Uterus (tissue), 4 donors: ENCODE results near the gene ITK. TPM values are rescaled to one million over a fixed set of nuclear protein-coding genes. Genes with fewer than 3 reads are reported as not detected.

Source experiments
- DNase-seq, 2 donors: peaks; one replicate each; pipeline ENCODE4 v3.0.0-alpha.2; 2019 to 2020
- H3K27ac ChIP-seq, 2 donors: fragments of 200-600 bp; sonication (generic); 1 replicate in 1 of 2; 2 replicates in 1 of 2; pipeline ENCODE4 v1.5.1; 2016 to 2018
- H3K27me3 ChIP-seq, 2 donors: fragments of 200-600 bp; sonication (generic); one replicate each; pipeline ENCODE4 v1.5.1; 2018 to 2019; ENCODE audit warnings: control low read depth in 1 of 2
- H3K36me3 ChIP-seq, 2 donors: fragments of 200-600 bp; sonication (generic); one replicate each; pipeline ENCODE4 v1.5.1; 2019; ENCODE audit warnings: control low read depth in 1 of 2
- H3K4me1 ChIP-seq, 2 donors: fragments of 200-600 bp; sonication (generic); one replicate each; pipeline ENCODE4 v1.5.1; 2018 to 2019; ENCODE audit warnings: control low read depth in 1 of 2
- H3K4me3 ChIP-seq, 2 donors: fragments of 200-600 bp; sonication (generic); 1 replicate in 1 of 2; 2 replicates in 1 of 2; pipeline ENCODE4 v1.5.1; 2018 to 2019; ENCODE audit warnings: mild to moderate bottlenecking in 1 of 2
- H3K9me3 ChIP-seq, 2 donors: fragments of 200-600 bp; sonication (generic); one replicate each; pipeline ENCODE4 v1.5.1; 2019; ENCODE audit warnings: control low read depth in 1 of 2
- POLR2A ChIP-seq, 2 donors: fragments of 450-650 bp; IDR thresholded peaks; one replicate each; pipeline ENCODE4 v1.6.1; 2016; ENCODE audit warnings: antibody characterized with exemption in 2 of 2, mild to moderate bottlenecking in 1 of 2, moderate library complexity in 1 of 2
- intact Hi-C: fragments of 100-400 bp; cut with DNase I; formaldehyde crosslinking; loops from one replicate; pipeline ENCODE4 v1.15.1; 2023; ENCODE audit warnings: low total_unique reads
- total RNA-seq, 4 donors: library from RNA; depleted of rRNA in 3 of 4; stranded (reverse); fragments of >200 nt in 3 of 4; gene quantifications; one replicate each; pipeline versions ENCODE4 v1.1.0 to v1.2.4, GENCODE V29; 2014 to 2023
- TF ChIP-seq, protein P1 (sequence below), 4 experiments: fragments of 200-600 bp in 2 of 4; fragments of 450-650 bp in 2 of 4; sonication (generic) in 2 of 4; IDR thresholded peaks; one replicate each; pipeline ENCODE4 v1.5.1; 2016 to 2019; ENCODE audit warnings: antibody characterized with exemption in 4 of 4, mild to moderate bottlenecking in 2 of 4, moderate library complexity in 1 of 4
- donor health status: DM: yes; HTN: yes; CAD: no.

ITK gene
- total RNA-seq, 4 donors from 2014 or later: 0.41 to 2.8 (median 1.8) TPM

DNA sequence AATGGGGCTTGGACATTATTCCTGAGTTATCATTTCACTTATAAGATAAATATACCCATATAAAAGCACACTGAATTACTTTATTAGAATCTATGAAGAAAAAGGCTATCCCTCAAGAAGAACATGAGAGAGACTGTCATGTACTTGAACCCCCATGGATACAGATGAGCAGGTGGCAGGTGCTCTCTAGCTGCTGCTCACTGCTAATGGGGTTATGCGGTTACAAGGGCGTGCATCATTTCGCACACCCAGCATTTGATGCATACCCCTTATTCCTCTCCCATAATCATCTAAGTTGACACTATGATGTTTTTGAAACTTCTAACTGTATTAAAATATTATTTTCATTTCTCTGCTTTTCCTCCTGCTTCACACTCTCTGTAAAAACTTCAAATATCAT lies 16.4 kb downstream of the ITK start:
- no peak for TF ChIP-seq POLR2A (IDR thresholded peaks at IDR 0.05)
- TF ChIP-seq, protein P1, sequence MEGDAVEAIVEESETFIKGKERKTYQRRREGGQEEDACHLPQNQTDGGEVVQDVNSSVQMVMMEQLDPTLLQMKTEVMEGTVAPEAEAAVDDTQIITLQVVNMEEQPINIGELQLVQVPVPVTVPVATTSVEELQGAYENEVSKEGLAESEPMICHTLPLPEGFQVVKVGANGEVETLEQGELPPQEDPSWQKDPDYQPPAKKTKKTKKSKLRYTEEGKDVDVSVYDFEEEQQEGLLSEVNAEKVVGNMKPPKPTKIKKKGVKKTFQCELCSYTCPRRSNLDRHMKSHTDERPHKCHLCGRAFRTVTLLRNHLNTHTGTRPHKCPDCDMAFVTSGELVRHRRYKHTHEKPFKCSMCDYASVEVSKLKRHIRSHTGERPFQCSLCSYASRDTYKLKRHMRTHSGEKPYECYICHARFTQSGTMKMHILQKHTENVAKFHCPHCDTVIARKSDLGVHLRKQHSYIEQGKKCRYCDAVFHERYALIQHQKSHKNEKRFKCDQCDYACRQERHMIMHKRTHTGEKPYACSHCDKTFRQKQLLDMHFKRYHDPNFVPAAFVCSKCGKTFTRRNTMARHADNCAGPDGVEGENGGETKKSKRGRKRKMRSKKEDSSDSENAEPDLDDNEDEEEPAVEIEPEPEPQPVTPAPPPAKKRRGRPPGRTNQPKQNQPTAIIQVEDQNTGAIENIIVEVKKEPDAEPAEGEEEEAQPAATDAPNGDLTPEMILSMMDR (IDR thresholded peaks at IDR 0.05): no peak
- no peaks in the 10 kb centered on the region for H3K9me3 ChIP-seq

DNA sequence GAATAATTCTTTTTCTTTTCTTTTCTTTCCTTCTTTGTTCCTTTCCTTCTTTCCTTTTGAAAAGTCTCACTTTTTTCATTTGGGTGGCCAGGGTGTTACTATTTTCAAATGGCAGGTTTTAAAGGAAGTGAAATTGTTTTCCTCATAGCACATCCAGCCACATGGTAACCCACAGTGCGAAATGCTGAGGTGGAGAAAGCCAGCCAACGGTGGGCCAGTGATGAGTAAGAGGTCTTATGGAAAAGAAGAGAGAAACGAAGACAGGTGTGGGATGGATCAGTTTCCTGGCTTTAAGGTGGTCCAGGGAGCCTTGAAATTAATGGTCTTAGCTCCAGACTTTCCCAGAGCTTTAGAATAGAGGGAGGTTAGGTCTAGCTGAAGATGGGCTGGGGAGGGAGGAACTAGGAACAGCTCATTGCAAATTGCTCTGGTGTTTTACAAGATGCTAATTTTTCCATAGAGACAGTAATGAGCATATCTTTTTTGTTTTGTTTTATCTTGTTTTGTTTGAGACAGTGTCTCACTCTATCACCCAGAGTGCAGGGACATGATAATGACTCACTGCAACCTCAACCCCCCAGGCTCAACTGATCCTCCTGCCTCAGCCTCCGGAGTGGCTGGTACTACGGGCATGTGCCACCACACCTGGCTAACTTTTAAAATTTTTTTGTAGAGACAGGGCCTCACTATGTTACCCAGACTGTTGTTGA lies 17.8 kb downstream of the ITK start:
- Histone ChIP-seq H3K4me3 (no peak overlapping the region), H3K4me1 (no peaks in the 10 kb centered on the region), H3K36me3 (no peaks in the 10 kb centered on the region), H3K27me3 (no peaks in the 10 kb centered on the region), H3K9me3 (no peaks in the 10 kb centered on the region), H3K27ac (no peak overlapping the region)
- intact Hi-C loops: no loop called here
- TF ChIP-seq, protein P1 (IDR thresholded peaks at IDR 0.05): no peak
- no peak for TF ChIP-seq POLR2A (IDR thresholded peaks at IDR 0.05)
- DNase-seq: no peak

More for the DNA sequence above, 16.4 kb downstream of the ITK start:
- intact Hi-C loops: no loop called here
- Histone ChIP-seq H3K36me3 (no peaks in the 10 kb centered on the region), H3K27ac (no peak overlapping the region), H3K27me3 (no peaks in the 10 kb centered on the region), H3K4me3 (no peak overlapping the region), H3K4me1 (no peaks in the 10 kb centered on the region)
- DNase-seq: no peak

DNA sequence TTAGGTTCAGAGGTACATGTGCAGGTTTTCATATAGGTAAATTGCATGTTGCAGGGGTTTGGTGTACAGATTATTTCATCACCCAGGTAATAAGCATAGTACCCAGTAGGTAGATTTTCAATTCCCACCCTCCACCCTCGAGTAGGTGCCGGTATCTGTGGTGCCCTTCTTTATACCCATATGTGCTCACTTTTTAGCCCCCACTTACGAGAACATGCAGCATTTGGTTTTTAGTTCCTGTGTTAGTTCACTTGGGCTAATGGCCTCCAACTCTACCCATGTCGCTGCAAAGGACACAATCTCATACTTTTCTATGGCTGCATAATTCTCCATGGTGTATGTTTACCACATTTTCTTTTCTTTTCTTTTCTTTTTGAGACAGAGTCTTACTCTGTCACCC lies 21.2 kb downstream of the ITK start:
- TF ChIP-seq, protein P1 (IDR thresholded peaks at IDR 0.05): no peak
- TF ChIP-seq POLR2A (IDR thresholded peaks at IDR 0.05): no peak
- H3K36me3 ChIP-seq: no peaks in the 10 kb centered on the region
- no peak overlapping the region for H3K27ac ChIP-seq
- no peak overlapping the region for H3K4me3 ChIP-seq
- no peaks in the 10 kb centered on the region for H3K27me3 ChIP-seq
- no peaks in the 10 kb centered on the region for H3K9me3 ChIP-seq
- no peaks in the 10 kb centered on the region for H3K4me1 ChIP-seq
- intact Hi-C loops: no loop called here
- no peak for DNase-seq

DNA sequence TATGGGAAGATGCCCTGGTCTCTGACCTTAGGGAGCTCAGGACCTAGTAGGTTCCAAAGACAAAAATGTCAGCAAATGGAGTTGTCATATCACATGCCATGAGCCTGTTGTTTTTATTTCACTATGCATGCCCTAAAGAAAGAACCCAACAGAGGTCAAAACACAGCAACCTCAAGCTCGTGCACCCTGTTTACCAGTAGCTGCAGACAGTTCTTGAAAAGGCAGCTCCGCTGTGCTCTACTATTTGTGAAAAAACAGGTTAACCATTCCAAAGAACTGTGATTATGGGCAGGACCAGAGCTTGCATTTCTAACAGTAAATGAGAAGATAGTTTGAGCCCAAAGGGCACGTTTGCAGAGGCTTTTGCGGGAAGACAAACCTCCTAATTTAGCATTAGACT lies 22.8 kb downstream of the ITK start:
- no peaks in the 10 kb centered on the region for H3K4me1 ChIP-seq
- no peaks in the 10 kb centered on the region for H3K27me3 ChIP-seq
- TF ChIP-seq, protein P1 (IDR thresholded peaks at IDR 0.05): no peak
- TF ChIP-seq POLR2A (IDR thresholded peaks at IDR 0.05): no peak
- H3K4me3 ChIP-seq: no peak overlapping the region
- H3K27ac ChIP-seq: no peak overlapping the region
- DNase-seq: no peak
- no peaks in the 10 kb centered on the region for H3K9me3 ChIP-seq
- H3K36me3 ChIP-seq: no peaks in the 10 kb centered on the region
- intact Hi-C loops: no loop called here

GRCh38 chr5:157204765-157205164 lies 24.1 kb downstream of the ITK start:
- no peak for DNase-seq
- Histone ChIP-seq H3K4me3 (no peak overlapping the region), H3K4me1 (no peaks in the 10 kb centered on the region), H3K27me3 (no peaks in the 10 kb centered on the region), H3K36me3 (no peaks in the 10 kb centered on the region), H3K27ac (no peak overlapping the region), H3K9me3 (no peaks in the 10 kb centered on the region)
- intact Hi-C loops: no loop called here
- TF ChIP-seq, protein P1 (IDR thresholded peaks at IDR 0.05): no peak
- TF ChIP-seq POLR2A (IDR thresholded peaks at IDR 0.05): no peak
